Measurements from ENCODE around the gene CACNA1H. TPM values are rescaled to one million over a fixed set of nuclear protein-coding genes. Genes with fewer than 3 reads are reported as not detected.
"Not testable (repeated sequence)": the region's sequence is repeated elsewhere in the genome, so short reads cannot be mapped to it uniquely, and the experiment has no call there.

The CACNA1H gene
- total RNA-seq, 1 donor from 2014 or later: 73.2 TPM

- H3K4me1 Mint-ChIP-seq (ENCODE audit: low read depth): peaks cover 31% of the 10 kb centered on the region
- TF ChIP-seq, protein P1, sequence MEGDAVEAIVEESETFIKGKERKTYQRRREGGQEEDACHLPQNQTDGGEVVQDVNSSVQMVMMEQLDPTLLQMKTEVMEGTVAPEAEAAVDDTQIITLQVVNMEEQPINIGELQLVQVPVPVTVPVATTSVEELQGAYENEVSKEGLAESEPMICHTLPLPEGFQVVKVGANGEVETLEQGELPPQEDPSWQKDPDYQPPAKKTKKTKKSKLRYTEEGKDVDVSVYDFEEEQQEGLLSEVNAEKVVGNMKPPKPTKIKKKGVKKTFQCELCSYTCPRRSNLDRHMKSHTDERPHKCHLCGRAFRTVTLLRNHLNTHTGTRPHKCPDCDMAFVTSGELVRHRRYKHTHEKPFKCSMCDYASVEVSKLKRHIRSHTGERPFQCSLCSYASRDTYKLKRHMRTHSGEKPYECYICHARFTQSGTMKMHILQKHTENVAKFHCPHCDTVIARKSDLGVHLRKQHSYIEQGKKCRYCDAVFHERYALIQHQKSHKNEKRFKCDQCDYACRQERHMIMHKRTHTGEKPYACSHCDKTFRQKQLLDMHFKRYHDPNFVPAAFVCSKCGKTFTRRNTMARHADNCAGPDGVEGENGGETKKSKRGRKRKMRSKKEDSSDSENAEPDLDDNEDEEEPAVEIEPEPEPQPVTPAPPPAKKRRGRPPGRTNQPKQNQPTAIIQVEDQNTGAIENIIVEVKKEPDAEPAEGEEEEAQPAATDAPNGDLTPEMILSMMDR (IDR thresholded peaks at IDR 0.05): no peak
- peak overlapping the region; percentile 42 for H3K4me3 Mint-ChIP-seq (ENCODE audit: unreplicated experiment)
- H3K9me3 Mint-ChIP-seq (ENCODE audit: low read depth): no peaks in the 10 kb centered on the region
- peak overlapping the region; percentile 91 for H3K27ac Mint-ChIP-seq (ENCODE audit: unreplicated experiment)
- no peak for DNase-seq (ENCODE audit: low spot score)
- no peaks in the 10 kb centered on the region for H3K27me3 Mint-ChIP-seq (ENCODE audit: low read depth)
- peaks cover 2% of the 10 kb centered on the region for H3K36me3 Mint-ChIP-seq (ENCODE audit: low read depth)
These were observed 29.4 kb downstream of the CACNA1H start for GRCh38 chr16:1182316-1182671.

DNA sequence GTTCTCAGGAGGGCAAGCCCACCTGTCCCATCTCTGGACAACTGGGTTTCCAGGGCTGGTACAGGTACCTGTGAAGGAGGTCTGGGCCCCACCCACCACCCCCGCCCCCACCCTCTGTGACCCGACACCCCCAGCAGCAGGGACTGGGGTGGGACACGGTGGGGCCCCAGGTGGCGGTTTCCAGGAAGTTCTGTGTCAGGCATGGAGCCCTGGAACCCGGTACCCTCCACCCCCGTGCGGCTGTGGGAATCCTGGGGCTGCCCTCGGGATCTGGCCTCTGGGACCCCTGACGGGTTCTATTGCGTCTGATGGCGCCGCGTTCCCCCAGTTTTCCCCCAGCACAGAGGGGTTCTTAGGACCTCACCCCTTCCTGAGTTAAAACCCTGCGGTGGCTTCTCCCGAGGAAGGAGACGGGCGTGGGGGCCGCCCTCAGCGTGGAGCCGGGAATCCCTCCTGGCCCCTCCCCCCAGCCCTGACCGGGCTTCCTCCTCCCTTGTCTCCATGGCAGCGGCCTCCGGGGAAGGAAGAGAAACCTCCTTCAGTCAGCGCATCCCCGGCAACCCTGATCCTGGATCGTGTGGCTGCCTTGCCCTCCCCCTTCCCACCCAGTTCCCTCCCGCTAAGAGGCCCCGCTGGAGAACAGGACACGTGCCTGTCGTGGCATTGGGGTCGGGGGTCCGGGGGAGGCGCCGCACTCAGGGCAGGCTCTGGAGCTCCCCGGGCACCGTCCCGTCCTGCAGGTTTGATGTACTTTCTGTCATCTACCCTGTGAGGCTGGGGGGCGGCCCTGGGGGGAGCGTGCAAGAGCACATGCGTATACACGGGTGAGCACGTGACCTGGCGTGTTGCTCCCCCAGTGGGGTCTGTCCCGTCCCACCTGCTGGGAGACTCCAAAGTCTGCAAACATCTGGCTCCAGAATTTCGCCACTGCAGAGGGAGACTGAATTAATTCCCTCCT is 30.3 kb downstream of the CACNA1H start:
- TF ChIP-seq, protein P1 (IDR thresholded peaks at IDR 0.05): no peak
- H3K4me3 Mint-ChIP-seq (ENCODE audit: unreplicated experiment): no peak overlapping the region

GRCh38 chr16:1184156-1184868 is 31.4 kb downstream of the CACNA1H start:
- no peaks in the 10 kb centered on the region for H3K9me3 Mint-ChIP-seq (ENCODE audit: low read depth)

More for the DNA sequence above, 30.3 kb downstream of the CACNA1H start:
- H3K27me3 Mint-ChIP-seq (ENCODE audit: low read depth): no peaks in the 10 kb centered on the region
- no peaks in the 10 kb centered on the region for H3K9me3 Mint-ChIP-seq (ENCODE audit: low read depth)
- H3K36me3 Mint-ChIP-seq (ENCODE audit: low read depth): peaks cover 2% of the 10 kb centered on the region
- no peak for DNase-seq (ENCODE audit: low spot score)
- peaks cover 31% of the 10 kb centered on the region for H3K4me1 Mint-ChIP-seq (ENCODE audit: low read depth)
- H3K27ac Mint-ChIP-seq (ENCODE audit: unreplicated experiment): peak overlapping the region; percentile 91

DNA sequence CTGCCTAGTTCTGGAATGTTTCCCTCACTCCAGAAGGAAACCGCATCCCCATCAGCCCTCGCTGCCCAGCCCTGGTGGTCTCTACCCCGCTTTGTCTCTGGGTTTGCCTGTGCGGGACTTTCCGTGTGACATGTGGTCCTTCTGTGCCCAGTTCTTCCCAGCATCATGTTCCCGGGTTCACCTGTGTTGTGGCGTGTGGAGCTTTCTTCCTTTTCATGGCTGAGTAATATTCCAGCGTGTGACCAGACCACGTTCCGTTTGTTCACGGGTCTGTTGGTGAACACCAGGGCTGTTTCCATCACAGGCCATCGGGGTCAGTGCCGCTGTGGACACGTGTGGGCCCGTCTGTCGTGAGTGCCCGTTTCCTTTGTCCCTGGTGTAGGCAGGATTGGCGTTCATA is 32.1 kb downstream of the CACNA1H start:
- H3K36me3 Mint-ChIP-seq (ENCODE audit: low read depth): peaks cover 2% of the 10 kb centered on the region
- no peak for DNase-seq (ENCODE audit: low spot score)
- no peaks in the 10 kb centered on the region for H3K27me3 Mint-ChIP-seq (ENCODE audit: low read depth)
- TF ChIP-seq, protein P1 (IDR thresholded peaks at IDR 0.05): no peak
- H3K4me3 Mint-ChIP-seq (ENCODE audit: unreplicated experiment): no peak overlapping the region
- no peaks in the 10 kb centered on the region for H3K9me3 Mint-ChIP-seq (ENCODE audit: low read depth)
- peaks cover 30% of the 10 kb centered on the region for H3K4me1 Mint-ChIP-seq (ENCODE audit: low read depth)
- no peak overlapping the region for H3K27ac Mint-ChIP-seq (ENCODE audit: unreplicated experiment)

More at GRCh38 chr16:1184156-1184868, 31.4 kb downstream of the CACNA1H start:
- no peaks in the 10 kb centered on the region for H3K27me3 Mint-ChIP-seq (ENCODE audit: low read depth)
- TF ChIP-seq, protein P1 (IDR thresholded peaks at IDR 0.05): peak; percentile 46
- peaks cover 31% of the 10 kb centered on the region for H3K4me1 Mint-ChIP-seq (ENCODE audit: low read depth)
- DNase-seq (ENCODE audit: low spot score): no peak
- H3K27ac Mint-ChIP-seq (ENCODE audit: unreplicated experiment): no peak overlapping the region
- peaks cover 2% of the 10 kb centered on the region for H3K36me3 Mint-ChIP-seq (ENCODE audit: low read depth)
- H3K4me3 Mint-ChIP-seq (ENCODE audit: unreplicated experiment): no peak overlapping the region

DNA sequence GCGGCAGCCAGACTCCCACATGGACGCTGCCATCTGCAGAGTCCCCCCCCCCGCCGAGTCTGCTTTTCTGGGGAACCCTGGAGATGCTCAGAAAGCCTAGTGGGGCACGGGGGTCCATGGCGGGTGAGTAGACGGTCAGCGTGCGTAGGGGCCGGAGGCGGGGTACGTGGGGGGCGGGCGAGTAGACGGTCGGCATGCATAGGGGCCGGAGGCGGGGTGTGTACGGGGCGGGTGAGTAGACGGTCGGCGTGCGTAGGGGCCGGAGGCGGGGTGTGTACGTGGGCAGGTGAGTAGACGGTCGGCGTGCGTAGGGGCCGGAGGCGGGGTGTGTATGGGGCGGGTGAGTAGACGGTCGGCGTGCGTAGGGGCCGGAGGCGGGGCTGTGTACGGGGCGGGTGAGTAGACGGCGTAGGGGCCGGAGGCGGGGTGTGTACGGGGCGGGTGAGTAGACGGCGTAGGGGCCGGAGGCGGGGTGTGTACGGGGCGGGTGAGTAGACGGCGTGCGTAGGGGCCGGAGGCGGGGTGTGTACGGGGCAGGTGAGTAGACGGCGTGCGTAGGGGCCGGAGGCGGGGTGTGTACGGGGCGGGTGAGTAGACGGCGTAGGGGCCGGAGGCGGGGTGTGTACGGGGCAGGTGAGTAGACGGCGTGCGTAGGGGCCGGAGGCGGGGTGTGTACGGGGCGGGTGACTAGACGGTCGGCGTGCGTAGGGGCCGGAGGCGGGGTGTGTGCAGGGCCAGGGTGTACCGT is 32.7 kb downstream of the CACNA1H start:
- not testable (repeated sequence) for H3K4me3 Mint-ChIP-seq (ENCODE audit: unreplicated experiment); H3K36me3 Mint-ChIP-seq (ENCODE audit: low read depth); H3K27ac Mint-ChIP-seq (ENCODE audit: unreplicated experiment); H3K9me3 Mint-ChIP-seq (ENCODE audit: low read depth); H3K27me3 Mint-ChIP-seq (ENCODE audit: low read depth); DNase-seq (ENCODE audit: low spot score)
- peaks cover 27% of the 10 kb centered on the region for H3K4me1 Mint-ChIP-seq (ENCODE audit: low read depth)

Data from chondrocyte (in vitro differentiated cells).